OCI-LY1 (cell line): ENCODE results near the gene CFAP74.

Experiments
- H2AFZ ChIP-seq: fragments of 200-600 bp; sonication (generic), shearing (Covaris generic); 2 replicates; pipeline ENCODE4 v1.6.0; 2014; ENCODE audit warnings: antibody characterized with exemption, mild to moderate bottlenecking, low read length
- H3F3A ChIP-seq: fragments of 200-600 bp; sonication (generic), shearing (Covaris generic); 2 replicates; pipeline ENCODE4 v1.6.0; 2014; ENCODE audit warnings: mild to moderate bottlenecking, antibody characterized with exemption, low read length, moderate library complexity; ENCODE audit not compliant: insufficient read depth
- H3K27ac ChIP-seq: fragments of 200-600 bp; sonication (generic); 2 replicates; pipeline ENCODE4 v1.5.1; 2014; ENCODE audit warnings: low read length, mixed run types, mild to moderate bottlenecking, low read depth; ENCODE audit not compliant: poor library complexity, severe bottlenecking
- H3K27me3 ChIP-seq: fragments of 200-600 bp; sonication (generic); 2 replicates; pipeline ENCODE4 v1.6.0; 2014; ENCODE audit warnings: antibody characterized with exemption, mild to moderate bottlenecking, low read length, moderate library complexity; ENCODE audit not compliant: insufficient read depth
- H3K36me3 ChIP-seq: fragments of 200-600 bp; sonication (generic); 2 replicates; pipeline ENCODE4 v1.6.1; 2014; ENCODE audit warnings: mild to moderate bottlenecking, antibody characterized with exemption, low read length, moderate library complexity, mixed read lengths; ENCODE audit not compliant: insufficient read depth
- H3K4me1 ChIP-seq: fragments of 200-600 bp; sonication (generic); 2 replicates; pipeline ENCODE4 v1.5.1; 2014; ENCODE audit warnings: mild to moderate bottlenecking, low read length, moderate library complexity; ENCODE audit not compliant: insufficient read depth, severe bottlenecking
- H3K4me2 ChIP-seq: fragments of 200-600 bp; sonication (generic), shearing (Covaris generic); 2 replicates; pipeline ENCODE4 v1.6.1; 2014; ENCODE audit warnings: low read length
- H3K4me3 ChIP-seq: fragments of 200-600 bp; sonication (generic); 2 replicates; pipeline ENCODE4 v1.5.1; 2014; ENCODE audit warnings: low read length, low read depth, mild to moderate bottlenecking, mixed read lengths; ENCODE audit not compliant: poor library complexity, severe bottlenecking
- H3K79me2 ChIP-seq: fragments of 200-600 bp; shearing (Covaris generic); 2 replicates; pipeline ENCODE4 v1.6.1; 2016; ENCODE audit warnings: mixed run types, low read length, mixed read lengths; ENCODE audit not compliant: insufficient read depth
- H3K9ac ChIP-seq: fragments of 200-600 bp; sonication (generic), shearing (Covaris generic); 2 replicates; pipeline ENCODE4 v1.6.1; 2014; ENCODE audit warnings: mild to moderate bottlenecking, low read length, mixed read lengths
- H3K9me2 ChIP-seq: fragments of 200-600 bp; sonication (generic), shearing (Covaris generic); 2 replicates; pipeline ENCODE4 v1.6.1; 2014; ENCODE audit warnings: low read depth, mild to moderate bottlenecking, low read length, mixed read lengths
- H3K9me3 ChIP-seq: fragments of 200-600 bp; shearing (Covaris generic); 2 replicates; pipeline ENCODE4 v1.6.1; 2014; ENCODE audit warnings: low read length, mixed read lengths
- H4K20me1 ChIP-seq: fragments of 200-600 bp; sonication (generic), shearing (Covaris generic); 2 replicates; pipeline ENCODE4 v1.6.0; 2016; ENCODE audit warnings: mild to moderate bottlenecking, low read length; ENCODE audit not compliant: insufficient read depth
- CTCF ChIP-seq: fragments of 200-600 bp; sonication (generic), shearing (Covaris generic); IDR thresholded peaks from 2 replicates; pipeline ENCODE4 v1.5.1; 2017; ENCODE audit warnings: mild to moderate bottlenecking, antibody characterized with exemption, low read length, moderate library complexity, mixed read lengths
- EZH2 ChIP-seq: fragments of 200-600 bp; sonication (generic), shearing (Covaris generic); IDR thresholded peaks from 2 replicates; pipeline ENCODE4 v1.8.0; 2017; ENCODE audit warnings: borderline replicate concordance, mixed run types, mild to moderate bottlenecking, antibody characterized with exemption, low read length, moderate library complexity, mixed read lengths

CFAP74 gene

GRCh38 chr1:1917304-1917976, 86.1 kb downstream of the CFAP74 start:
- no peak overlapping the region for H3K27ac ChIP-seq
- H3K9me2 ChIP-seq: no peaks in the 10 kb centered on the region
- H3K4me2 ChIP-seq: no peak overlapping the region
- H3F3A ChIP-seq: no peaks in the 10 kb centered on the region
- H3K27me3 ChIP-seq: peaks cover 4% of the 10 kb centered on the region; the same call in 1 of the 2 replicates
- no peak overlapping the region for H2AFZ ChIP-seq
- no peaks in the 10 kb centered on the region for H3K79me2 ChIP-seq
- peaks cover 9% of the 10 kb centered on the region for H3K4me1 ChIP-seq
- no peak overlapping the region for H3K4me3 ChIP-seq
- no peaks in the 10 kb centered on the region for H3K9me3 ChIP-seq
- H3K9ac ChIP-seq: no peak overlapping the region
- H3K36me3 ChIP-seq: no peaks in the 10 kb centered on the region
- TF ChIP-seq CTCF (no peak), EZH2 (no peak)
- no peaks in the 10 kb centered on the region for H4K20me1 ChIP-seq

- H4K20me1 ChIP-seq: no peaks in the 10 kb centered on the region
- H3K9ac ChIP-seq: no peak overlapping the region
- TF ChIP-seq CTCF: no peak
- no peak overlapping the region for H2AFZ ChIP-seq
- H3K4me1 ChIP-seq: peaks cover 9% of the 10 kb centered on the region
- no peak overlapping the region for H3K27ac ChIP-seq
- H3K79me2 ChIP-seq: no peaks in the 10 kb centered on the region
- H3K9me2 ChIP-seq: no peaks in the 10 kb centered on the region
- H3K27me3 ChIP-seq: peaks cover 4% of the 10 kb centered on the region; the same call in 1 of the 2 replicates
- no peaks in the 10 kb centered on the region for H3K36me3 ChIP-seq
- H3K4me3 ChIP-seq: no peak overlapping the region
- no peaks in the 10 kb centered on the region for H3K9me3 ChIP-seq
- no peak overlapping the region for H3K4me2 ChIP-seq
- no peaks in the 10 kb centered on the region for H3F3A ChIP-seq
Measured at GRCh38 chr1:1916851-1917251, 86.7 kb downstream of the CFAP74 start.

GRCh38 chr1:1915911-1916840, 87.4 kb downstream of the CFAP74 start:
- no peaks in the 10 kb centered on the region for H3K36me3 ChIP-seq
- H2AFZ ChIP-seq: no peak overlapping the region
- peaks cover 4% of the 10 kb centered on the region; the same call in 1 of the 2 replicates for H3K27me3 ChIP-seq
- H3F3A ChIP-seq: no peaks in the 10 kb centered on the region
- peaks cover 9% of the 10 kb centered on the region for H3K4me1 ChIP-seq
- no peak overlapping the region for H3K4me2 ChIP-seq
- no peaks in the 10 kb centered on the region for H4K20me1 ChIP-seq
- H3K27ac ChIP-seq: no peak overlapping the region
- TF ChIP-seq CTCF: no peak
- TF ChIP-seq EZH2: no peak
- H3K79me2 ChIP-seq: no peaks in the 10 kb centered on the region
- no peak overlapping the region for H3K9ac ChIP-seq
- H3K9me2 ChIP-seq: no peaks in the 10 kb centered on the region
- no peaks in the 10 kb centered on the region for H3K9me3 ChIP-seq
- H3K4me3 ChIP-seq: no peak overlapping the region
